ENCODE measurements around the gene GDPD2.

Gene GDPD2

DNA sequence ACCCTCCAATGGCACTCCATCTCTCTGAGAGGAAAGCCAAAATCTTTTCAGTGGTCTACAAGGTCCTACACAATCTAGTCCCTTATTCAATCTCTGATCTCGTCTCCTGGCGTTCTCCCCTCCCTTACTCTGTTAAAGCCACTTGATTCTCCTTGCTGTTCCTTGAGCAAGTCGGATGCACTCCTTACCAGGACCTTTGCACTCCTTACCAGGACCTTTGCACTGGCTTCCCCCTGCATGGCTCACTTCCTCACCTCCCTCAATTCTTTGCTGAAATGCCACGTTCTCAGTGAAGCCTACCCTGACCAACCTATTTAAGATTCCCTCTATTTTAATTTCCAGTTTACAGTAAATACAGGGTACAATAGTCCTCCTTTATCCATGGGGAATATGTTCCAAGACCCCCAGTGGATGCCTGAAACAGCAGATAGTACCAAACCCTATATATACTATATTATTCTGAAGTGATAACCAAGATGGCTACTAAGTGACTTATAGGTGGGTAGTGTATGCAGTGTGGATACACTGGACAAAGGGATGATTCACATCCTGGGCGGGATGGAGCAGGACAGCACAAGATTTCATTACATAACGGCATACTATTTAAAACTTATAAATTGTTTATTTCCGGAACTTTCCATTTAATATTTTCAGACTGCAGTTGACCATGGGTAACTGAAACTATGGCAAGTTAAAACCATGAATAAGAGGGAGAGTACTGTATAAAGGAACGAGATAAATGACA is 15.0 kb downstream of the GDPD2 start:
- no peak for DNase-seq (ENCODE audit: low read depth, low spot score)

DNA sequence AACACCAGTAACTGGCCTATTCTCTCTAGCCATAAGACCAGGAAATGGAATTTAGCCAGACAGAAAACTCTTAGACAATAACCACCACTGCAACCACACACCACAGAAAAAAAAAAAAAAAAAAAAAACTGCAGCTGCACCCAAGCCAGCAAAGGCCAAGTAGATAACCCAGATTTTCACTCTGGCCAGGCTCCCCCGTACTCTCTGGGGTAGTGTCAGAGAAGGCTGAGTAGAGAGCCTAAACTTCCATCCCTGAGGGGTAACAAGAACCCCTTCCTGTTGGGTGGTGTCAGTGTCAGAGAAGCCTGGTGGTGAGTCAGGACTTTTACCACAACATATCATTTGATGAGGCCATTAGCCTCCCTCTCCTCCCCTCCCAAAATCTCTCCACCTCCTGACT is 15.9 kb downstream of the GDPD2 start:
- no peak for DNase-seq (ENCODE audit: low read depth, low spot score)

DNA sequence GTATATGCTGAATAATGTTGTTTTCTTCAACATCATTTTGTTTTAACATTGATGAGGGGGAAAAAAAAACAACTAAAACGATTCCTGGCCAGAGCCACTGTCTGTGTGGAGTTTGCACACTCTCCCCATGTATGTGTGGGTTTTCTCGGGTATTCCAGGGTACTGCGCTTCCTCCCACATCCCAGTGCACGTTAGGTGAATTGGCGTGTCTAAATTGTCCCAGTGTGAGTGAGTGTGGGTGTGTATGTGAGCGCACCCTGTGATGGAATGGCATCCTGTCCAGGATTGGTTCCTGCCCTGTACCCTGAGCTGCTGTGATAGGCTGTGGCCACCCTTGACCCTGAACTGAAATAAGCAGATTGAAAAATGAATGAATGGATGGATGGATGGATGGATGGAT is 19.1 kb downstream of the GDPD2 start:
- DNase-seq (ENCODE audit: low read depth, low spot score), result no peak

DNA sequence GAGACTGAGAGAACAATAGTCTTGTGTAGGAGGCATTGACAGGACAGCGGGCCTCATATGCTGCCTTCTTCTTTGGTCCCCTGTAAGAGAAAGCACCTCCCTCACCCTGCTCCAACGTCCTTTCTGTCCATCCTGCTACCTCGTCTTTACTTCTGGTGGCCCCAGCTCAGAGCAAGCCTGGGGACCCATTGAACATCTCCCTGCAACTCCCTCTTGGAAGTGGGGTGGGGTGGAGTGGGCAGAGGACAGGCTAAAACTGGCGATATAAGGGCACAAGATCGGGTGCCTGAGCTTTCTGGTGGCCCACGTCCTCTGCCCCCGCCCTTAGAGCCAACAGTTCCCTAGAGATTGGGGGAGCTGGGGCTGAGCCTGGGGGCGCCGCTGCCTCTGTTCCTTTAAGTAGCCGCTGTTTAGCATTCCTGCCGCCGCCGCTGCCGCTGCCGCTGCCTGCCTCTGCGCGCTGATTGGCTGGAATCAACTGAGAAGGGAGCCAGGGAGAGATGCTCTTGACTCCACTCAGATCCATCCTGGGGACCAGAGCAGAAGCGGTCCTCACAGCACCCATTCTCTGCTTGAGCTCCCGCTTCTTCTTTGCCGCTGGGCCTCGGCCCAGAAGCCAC is 21.3 kb downstream of the GDPD2 start, which contains the start of gene DLG3:
Gene DLG3, plus strand, starts transcription at position 510 of the 620 bp plus-strand sequence. CDS start 367 bp downstream, outside the sequence.
- DNase-seq (ENCODE audit: low read depth, low spot score), result no peak

DNA sequence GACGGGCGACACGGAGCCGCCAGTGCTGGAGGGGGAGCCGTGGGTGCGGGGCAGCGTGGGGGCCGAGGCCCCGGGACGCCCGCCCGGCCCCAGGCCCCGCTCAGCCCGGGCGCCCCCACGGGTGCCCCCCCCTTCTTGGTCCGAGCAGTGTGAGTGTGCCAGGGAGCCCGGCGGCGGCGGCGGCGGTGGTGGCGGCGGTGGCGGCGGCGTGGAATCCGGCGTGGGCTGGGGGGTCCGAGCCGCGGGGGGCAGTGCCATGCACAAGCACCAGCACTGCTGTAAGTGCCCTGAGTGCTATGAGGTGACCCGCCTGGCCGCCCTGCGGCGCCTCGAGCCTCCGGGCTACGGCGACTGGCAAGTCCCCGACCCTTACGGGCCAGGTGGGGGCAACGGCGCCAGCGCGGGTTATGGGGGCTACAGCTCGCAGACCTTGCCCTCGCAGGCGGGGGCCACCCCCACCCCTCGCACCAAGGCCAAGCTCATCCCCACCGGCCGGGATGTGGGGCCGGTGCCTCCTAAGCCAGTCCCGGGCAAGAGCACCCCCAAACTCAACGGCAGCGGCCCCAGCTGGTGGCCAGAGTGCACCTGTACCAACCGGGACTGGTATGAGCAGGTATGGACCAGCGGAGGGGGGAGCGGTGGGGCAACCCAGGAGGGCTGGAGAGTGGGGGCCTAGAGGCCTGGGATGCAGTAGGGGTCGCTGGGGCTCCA is 22.0 kb downstream of the GDPD2 start:
- no peak for DNase-seq (ENCODE audit: low read depth, low spot score)

DNA sequence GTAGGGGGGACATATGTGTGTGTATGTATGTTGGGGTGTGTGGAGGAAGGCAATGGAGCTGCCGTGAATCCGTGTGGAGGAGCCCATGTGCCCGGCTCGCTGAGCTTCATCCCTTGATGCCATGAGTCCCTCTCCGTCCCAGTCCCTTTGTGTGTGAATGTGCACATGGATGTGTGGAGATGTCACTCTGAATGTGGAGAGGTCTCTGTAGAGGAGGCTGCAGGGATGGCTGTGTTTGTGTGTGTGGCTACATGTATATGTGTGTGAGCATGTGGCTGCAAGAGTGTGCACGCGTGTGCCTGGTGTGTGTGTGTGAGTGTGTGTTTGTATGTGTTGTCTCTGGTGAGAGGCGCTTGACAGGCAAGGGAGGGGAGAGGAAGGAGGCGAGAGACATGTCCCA is 22.8 kb downstream of the GDPD2 start:
- DNase-seq (ENCODE audit: low read depth, low spot score), result no peak

DNA sequence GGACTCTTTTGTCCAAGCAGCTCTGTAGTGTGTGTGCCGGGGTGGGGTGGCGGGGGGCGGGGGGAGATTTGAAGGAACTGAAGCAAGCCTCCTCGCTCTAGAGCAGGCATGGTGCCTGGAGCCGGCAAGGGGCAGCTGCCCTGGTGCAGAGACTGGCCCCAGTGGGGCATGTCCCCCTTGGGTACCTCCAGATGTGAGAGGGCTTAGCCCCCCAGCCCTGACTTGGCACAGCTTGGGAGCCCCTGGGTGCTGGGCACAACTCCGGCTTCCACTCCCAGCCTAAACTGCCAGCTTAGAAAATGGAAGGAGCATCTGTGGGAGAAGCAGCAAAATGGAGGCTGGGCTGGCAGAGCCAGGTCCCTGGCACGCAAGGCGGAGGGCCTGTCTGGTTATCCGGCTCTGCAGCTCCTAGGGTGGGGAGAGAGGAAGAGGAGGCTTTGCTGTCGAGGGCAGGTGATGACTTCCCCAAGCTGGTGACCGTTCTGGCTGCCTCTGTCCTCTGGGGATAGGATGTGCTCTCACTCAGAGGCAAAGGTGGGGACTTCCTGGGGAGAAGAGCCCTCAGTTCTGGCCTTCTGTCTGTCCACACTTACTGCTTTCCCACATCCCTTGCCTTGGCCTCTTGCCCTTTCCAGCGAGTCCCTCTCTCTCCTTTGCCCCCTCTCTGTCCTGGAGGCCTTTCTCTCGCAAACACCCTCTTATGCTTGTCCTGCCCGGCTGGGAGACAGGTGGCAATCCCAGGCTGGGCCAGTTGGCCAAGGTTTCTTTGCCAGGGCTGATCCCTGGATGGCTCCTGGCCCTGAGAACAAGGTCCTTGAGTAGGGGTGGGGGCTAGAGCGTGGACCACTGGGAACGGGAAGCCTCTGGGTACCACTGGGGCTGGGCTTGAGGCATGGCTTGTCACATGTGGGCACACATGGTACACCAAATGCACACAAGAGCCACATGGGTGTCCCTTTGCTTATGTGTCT is 23.6 kb downstream of the GDPD2 start:
- DNase-seq (ENCODE audit: low read depth, low spot score), result no peak

DNA sequence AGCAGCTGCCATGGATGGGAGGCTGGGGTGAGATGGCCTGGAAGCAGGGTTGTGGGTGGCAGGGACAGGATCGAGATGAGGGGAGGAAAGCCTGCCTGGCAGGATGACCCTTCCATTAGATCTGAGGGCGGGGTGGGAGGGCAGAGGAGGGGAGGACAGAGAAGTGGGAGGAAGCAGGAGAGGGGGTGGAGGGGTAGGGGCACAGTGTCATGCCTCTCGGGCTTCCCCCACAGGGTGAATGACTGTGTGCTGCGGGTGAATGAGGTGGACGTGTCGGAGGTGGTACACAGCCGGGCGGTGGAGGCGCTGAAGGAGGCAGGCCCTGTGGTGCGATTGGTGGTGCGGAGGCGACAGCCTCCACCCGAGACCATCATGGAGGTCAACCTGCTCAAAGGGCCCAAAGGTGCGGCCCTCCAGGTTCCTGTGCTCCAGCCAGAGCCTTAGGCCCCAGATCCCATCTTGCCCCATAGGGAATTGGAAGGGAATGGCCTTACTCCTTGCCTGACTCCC is 26.4 kb downstream of the GDPD2 start:
- no peak for DNase-seq (ENCODE audit: low read depth, low spot score)

DNA sequence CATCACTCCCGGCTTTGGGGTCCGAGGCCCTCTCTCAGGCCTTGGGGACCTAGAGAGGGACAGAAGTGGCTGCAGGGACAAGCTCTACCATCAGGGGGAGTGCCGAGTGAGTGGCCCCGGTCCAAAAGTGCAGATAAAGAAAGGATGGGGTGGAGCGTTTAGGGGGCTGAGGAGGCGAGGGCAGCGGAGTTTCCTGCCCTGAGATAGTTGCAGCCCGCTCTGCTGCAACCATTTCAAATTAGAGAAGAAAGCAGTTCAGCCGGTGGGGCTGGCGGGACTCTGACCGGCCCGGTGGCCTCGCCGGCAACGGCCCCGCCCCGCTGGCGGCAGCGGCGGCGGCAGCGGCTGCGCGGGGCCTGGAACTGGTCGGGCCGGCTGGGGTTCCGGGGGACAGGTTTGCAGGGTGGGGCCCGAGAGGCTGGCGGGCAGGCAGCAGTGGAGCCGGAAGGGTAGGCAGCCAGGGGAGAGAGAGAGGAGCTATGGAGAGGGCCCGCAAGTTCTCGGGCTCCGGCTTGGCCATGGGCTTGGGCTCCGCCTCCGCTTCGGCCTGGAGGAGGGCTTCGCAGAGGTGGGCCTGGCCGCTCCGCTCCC is 29.1 kb downstream of the GDPD2 start:
- no peak for DNase-seq (ENCODE audit: low read depth, low spot score)

DNA sequence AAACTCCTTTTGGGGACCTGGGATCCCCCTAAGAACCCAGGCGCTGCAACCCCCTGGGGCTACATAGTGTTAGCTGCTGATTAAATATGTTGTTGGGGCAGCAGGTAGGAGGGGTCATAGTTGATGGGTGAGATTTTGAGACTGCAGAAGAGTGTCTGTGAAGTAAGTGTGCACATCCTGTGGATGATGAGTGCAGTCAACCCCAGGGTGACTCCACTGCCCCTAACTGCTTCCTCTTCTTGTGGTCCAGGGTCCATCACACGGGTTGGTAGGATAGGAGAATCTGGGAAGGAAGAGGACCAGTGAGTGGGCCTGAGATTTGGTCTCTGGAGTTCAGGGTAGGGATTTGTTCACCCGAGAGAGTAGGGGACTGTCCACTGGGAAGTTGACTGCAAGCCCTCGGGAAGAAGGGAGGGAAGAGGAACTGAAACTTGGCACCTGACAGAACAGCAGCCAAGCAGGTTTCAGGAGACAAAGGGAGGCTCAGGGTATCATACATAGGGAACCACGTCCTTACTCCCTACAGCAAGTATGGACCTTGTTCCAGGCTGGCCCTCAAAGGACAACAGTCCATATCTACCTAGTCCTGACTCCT is 30.0 kb downstream of the GDPD2 start:
- DNase-seq (ENCODE audit: low read depth, low spot score), result no peak

DNA sequence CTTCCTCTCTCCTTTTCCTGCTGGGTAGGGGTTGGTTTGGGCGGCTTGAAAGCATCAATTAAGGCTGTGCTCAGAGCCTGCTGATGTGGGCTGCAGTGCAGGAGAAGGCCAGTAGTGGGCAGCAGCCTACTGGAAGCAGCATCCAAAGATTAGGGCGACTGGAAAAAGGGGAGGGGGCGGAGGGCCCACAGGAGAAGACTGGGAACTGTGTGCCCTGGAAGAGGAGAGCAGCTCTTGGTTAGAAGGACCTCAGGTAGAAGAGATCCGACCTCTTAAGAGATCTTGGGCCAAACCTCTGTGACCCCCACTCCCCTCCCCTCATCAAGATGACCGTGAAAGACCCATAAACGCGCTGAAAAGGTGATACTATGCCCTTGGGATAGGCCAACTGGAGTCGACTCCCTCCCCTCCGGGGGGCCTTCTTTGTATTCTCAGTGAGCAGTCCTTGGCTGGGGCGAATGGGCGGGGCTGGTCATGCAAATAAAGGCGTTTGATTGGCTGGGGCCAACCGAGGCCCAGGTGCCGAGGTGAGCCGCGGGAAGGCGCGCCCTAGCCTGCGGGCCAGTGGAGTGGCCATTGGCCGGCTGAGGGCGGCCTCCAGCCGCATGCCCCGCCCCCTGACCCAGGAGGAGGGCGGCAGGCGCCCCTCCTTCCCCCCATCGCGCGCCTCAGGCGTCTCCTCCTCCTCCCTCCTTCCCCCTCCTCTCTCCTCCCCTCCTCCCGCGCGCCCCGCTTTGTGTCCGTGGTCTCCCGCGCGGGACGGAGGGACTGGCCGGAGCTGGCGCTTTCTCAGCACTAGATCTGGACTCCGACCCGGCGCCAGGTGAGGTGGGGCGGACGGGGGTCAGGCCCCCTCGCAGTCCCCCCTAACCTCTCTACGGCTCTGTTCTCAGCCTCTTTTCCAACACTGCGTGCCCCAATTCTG is 31.6 kb downstream of the GDPD2 start:
- no peak for DNase-seq (ENCODE audit: low read depth, low spot score)

DNA sequence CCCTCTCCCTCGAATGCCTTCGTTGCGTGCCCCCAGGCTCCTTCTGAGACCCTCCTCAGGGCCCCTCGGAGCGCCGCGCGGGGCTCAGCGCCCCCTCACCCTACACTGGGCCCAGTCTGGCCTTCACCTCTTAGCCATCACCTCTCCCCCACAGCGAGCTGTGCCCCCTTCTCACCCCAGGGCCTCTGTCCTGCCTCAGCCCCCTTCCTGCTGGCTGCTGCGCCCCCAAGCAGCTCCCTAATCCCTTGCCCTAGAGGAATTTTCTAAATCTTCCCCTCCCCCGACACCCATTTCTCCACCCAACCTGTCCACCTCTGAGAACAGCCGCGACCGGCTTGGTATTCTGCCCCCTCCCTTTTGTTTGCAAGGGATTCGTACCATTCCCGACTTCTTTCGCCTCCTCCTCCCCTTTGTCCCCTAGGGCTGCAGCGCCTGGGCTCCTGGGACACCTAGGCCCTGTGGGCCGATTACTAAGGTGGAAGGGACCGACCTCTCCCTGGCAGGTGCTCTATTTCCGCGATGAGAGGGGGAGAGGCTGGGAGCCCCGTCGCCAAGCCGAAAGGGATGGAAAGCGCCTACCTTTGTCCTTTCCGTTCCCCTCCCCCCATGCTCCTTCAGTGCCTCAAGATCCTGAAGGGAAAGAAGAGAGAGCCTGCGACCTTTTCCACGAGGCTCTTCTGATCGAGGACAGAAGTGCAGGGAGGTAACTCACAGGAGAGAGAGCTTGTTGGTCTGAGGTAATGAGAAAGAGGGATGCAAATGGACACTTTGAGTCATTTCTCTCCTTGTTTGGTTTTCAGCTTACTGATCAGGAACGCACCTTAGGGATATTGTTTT is 32.5 kb downstream of the GDPD2 start:
- DNase-seq (ENCODE audit: low read depth, low spot score), result no peak

DNA sequence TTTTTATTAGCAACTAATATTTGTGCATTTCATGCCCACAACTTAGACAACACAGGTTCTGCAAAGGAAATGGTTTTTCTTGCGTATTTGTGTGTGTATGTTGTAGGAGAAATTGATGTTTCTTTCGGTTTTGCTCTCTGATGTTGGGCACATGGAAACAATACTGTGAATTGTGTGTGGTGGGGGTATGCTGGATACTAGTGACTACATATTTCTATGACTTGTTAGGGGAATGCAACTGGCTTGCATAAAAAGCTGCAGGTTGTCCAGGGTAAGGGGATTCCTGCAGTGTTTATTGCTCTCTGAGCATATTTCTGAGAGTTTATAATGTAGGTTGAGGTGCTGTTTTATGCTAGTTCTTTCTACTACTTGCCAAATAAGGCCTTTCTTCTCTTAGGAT is 33.1 kb downstream of the GDPD2 start:
- DNase-seq (ENCODE audit: low read depth, low spot score), result no peak

DNA sequence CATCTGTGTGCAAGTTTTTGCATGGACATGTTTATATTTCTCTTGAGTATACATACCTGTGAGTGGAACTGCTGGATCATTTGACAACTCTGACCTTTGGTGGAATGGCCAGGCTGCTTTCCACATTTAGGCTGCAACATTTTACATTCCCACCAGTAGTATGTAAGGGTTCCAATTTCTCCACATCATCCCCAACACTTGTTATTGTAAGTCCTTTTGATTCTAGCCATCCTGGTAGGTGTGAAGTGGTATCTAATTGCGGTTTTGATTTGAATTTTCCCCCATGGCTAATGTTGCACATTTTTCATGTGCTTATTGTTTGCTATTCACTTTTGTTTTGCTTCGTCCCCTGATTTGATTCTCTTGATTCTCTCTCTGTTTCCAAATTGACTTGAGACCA is 37.9 kb downstream of the GDPD2 start:
- DNase-seq (ENCODE audit: low read depth, low spot score), result no peak

DNA sequence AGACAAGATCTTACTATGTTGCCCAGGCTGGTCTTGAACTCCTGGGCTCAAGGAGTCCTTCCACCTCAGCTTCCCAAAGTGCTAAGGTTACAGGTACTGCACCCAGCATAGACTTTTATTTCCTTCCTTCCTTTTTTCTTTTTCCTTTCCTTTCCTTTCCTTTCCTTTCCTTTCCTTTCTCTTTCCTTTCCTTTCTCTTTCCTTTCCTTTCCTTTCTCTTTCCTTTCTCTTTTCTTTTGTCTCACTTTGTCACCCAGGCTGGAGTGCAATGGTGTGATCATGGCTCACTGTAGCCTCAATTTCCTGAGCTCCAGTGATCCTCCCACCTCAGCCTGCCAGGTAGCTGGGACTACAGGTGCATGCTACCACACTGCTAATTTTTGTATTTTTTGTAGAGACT is 40.9 kb downstream of the GDPD2 start:
- DNase-seq (ENCODE audit: low read depth, low spot score), result no peak

DNA sequence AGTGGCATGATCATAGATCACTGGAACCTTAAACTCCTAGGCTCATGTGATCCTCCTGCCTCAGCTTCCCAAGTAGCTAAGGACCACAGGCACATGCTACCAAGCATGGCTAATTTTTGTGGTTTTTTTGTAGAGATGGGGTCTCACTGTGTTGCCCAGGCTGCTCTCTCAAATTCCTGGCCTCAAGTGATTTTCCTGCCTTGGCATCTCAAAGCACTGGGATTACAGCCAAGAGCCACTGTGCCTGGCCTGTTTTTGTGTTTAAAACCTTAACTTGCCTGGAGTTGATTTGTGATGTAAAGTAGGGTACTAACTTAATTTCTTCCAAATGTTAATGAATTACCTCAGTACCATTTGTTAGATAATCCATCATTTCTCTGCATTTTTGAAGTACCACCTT is 43.9 kb downstream of the GDPD2 start:
- no peak for DNase-seq (ENCODE audit: low read depth, low spot score)

DNA sequence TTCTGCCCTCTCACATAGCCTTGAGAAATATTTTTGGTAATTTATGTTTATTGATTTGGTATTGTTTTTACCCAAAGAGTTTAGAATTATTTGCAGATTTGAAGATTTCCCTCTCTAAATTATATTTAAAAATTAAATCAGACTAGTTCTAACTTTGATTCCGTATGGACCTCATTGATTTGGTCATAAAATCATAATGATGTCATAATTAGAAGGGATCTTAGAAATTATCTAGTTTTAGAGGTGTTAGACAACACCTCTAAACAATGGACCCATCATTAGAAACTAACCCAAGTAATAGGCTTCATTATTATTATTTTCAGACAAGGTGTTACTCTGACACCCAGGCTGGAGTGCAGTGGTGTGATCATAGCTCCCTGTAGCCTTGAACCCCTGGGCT is 45.6 kb downstream of the GDPD2 start:
- DNase-seq (ENCODE audit: low read depth, low spot score), result no peak

DNA sequence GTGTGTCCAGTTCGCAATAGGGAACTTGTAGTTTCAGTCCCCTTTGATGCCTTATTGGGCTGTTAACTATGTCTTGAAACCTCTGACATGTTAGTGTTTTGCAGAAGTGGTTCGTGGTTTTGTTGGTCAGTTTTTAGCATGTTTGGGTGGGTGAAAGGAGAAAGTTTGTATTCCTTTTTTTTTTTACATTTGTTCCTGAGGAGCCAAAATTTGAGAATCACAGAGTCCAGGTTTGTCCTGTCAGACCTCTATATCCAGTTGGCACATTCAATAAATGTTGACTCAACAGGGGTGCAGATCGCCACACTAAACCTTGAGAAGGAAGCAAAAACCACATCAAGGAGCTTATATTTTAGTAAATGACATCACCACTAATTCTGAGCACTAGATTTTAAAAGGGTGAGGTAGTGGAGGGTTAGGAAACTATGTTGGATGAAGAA is 47.8 kb downstream of the GDPD2 start:
- no peak for DNase-seq (ENCODE audit: low read depth, low spot score)
